NCI-H2196 (cell line): ENCODE data around the gene PANX3.
A peak's percentile ranks its signal among the peaks of the same experiment; 100 is the strongest.
"Not testable (repeated sequence)": the region's sequence is repeated elsewhere in the genome, so short reads cannot be mapped to it uniquely, and the experiment has no call there.

Source experiments
- DNase-seq: peaks from one replicate; lab custom pipeline; 2025; ENCODE audit not compliant: unreplicated experiment; lab: John Stamatoyannopoulos, UW

The PANX3 gene, protein sequence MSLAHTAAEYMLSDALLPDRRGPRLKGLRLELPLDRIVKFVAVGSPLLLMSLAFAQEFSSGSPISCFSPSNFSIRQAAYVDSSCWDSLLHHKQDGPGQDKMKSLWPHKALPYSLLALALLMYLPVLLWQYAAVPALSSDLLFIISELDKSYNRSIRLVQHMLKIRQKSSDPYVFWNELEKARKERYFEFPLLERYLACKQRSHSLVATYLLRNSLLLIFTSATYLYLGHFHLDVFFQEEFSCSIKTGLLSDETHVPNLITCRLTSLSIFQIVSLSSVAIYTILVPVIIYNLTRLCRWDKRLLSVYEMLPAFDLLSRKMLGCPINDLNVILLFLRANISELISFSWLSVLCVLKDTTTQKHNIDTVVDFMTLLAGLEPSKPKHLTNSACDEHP

DNA sequence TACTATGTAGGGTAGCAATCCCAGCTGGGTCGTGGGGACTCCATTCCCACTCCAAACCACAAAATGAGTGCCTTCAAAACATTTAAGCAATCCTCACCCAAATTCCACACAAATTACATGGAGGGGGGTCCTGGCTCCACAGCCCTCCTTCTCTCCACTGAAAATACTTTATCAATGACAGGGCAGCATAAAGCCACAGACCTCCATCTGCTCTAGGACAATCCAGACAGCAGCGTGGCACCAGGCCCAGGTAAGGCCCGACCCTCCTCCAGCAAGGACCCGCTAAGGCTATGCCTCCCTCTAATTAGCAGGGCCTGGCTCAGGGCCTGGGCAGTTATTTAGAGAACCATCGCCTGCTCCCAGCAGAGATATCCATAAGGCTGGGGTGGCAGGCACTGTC, at the start of gene PANX3:
Gene PANX3, plus strand, starts transcription at position 365 of the 400 bp plus-strand sequence. CDS start 129 bp downstream, outside the sequence.
- DNase-seq = no peak

DNA sequence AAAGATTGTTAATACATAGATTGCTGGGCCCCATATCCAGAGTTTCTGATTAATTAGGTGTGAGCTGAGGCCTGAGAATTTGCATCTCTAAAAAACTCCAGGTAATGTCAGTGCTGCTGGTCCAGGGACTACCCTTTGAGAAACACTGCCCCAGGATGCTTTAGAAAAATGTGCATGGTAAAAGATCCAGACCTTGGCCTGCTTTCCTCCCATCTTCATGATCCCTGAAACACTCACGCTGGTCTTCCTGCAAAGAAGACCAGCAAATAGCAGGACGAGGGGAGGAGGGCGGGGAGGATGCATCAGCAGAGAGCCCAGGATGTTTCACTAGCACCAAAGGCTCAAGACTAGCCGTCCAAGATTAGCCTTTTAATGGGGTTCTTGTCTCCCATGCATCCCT, 41.5 kb upstream of the PANX3 start, which contains the start of gene OR8A1:
Gene OR8A1, plus strand, starts transcription at position 301 of the 400 bp plus-strand sequence. CDS start 123 bp downstream, outside the sequence.
- no peak for DNase-seq

DNA sequence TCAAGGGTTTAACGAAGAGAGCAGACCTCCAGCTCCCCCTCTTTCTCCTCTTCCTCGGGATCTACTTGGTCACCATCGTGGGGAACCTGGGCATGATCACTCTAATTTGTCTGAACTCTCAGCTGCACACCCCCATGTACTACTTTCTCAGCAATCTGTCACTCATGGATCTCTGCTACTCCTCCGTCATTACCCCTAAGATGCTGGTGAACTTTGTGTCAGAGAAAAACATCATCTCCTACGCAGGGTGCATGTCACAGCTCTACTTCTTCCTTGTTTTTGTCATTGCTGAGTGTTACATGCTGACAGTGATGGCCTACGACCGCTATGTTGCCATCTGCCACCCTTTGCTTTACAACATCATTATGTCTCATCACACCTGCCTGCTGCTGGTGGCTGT, 41.1 kb upstream of the PANX3 start:
- DNase-seq = no peak

DNA sequence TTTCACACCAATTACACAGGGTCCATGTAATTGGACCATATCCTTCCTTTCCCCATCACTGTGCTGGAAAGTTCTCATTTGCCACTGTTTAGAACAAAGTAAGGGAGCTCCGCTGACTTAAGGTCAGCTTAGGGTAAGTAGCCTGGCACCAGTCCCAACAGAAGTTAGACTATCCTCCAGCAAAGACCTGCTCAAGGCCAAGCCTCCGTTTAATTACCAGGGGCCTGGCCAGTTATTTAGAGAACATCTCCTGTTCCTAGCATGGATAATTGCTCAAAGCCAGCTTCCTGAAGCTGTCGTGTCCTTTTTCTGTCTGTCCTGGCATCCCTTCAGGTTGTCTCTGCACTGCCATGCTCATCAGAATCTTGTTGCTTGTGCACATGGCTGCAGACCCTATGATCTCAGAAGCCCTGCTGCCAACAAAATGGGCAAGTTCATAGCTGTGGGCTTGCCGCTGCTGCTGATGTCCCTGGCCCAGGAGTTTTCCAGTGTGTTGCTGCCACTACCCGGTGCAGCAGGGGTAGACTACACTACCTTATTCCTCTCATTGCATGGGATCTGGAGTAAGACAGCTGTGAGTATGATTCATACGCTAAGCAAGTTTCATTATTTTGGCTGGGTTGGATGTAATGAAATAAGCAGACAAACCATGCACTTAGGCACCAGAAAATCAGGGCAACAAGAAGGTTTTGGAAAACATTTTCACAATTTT, 33.4 kb upstream of the PANX3 start:
- DNase-seq = no peak

DNA sequence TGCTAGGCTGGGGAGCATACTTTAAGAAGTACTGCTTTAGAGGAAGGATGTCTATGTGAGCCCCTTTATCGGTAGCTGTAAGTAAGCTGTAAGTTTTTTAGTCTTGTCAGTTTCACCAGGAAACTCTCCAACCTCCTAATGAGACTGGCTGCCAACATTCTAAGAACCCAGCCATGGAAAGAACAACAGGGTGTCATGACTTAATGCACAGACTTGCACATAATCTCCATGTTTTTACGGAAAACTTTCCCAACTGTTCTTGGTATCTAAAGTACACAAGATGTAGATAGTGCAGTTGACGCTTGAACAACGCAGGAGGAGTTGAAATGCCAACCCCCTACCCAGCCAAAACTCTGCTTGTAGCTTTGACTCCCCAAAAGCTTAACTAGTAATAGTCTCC, 32.5 kb upstream of the PANX3 start:
- DNase-seq = no peak

DNA sequence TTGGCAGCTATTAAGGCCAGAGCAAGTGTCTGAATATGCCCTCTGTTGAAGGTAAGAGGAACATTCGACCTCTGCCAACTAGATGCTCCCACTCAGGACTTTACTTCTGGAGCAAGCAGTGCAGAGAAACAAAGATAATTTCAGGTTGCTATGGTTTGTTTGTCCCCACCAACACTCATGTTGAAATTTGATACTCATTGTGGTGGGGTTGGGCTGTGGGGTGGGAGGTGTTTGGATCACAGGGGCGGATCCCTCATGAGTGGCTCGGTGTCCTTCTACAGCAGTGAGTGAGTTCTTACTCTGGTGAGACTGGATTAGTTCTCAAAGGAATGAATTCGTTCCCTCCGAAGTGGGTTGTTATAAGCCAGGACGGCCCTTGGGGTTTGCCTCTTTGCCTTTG, 29.4 kb upstream of the PANX3 start:
- DNase-seq = no peak

DNA sequence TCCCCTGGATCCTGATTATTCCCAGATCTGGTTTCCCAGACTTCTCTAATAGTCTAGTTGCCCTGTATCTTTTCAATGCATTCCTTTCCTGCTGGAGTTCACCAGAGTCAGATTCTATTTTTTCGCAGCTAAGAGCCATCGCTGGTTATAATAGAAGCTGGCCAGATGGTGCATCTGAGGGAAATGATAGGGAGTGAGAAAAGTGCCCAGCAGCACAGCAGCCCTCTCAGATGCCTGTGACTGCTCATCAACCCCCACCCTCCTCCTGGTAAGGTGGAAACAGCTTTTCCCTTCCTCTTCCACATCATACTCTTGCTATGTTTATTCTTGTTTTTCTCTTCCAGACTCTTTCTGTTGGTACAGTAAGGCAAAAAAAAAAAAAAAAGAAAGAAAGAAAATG, 28.7 kb upstream of the PANX3 start:
- no peak for DNase-seq

DNA sequence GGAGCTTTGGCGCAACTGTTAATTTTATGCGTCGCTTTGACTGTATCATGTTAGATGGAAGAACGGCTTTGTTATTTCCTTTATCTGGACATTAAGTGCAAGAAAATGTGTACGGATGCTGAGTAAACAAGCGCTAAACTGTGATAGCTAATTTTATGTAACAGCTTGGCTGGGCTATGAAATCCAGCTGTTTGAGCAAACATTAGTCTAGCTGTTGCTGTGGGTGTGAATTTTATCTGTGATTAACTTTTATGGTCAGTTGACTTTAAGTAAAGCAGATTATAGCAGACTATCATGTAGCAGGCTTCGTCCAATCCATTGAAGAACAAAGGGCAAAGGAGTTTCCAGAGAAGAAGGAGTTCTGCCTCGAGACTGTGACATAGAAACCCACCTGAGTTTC, 27.4 kb upstream of the PANX3 start:
- no peak for DNase-seq

DNA sequence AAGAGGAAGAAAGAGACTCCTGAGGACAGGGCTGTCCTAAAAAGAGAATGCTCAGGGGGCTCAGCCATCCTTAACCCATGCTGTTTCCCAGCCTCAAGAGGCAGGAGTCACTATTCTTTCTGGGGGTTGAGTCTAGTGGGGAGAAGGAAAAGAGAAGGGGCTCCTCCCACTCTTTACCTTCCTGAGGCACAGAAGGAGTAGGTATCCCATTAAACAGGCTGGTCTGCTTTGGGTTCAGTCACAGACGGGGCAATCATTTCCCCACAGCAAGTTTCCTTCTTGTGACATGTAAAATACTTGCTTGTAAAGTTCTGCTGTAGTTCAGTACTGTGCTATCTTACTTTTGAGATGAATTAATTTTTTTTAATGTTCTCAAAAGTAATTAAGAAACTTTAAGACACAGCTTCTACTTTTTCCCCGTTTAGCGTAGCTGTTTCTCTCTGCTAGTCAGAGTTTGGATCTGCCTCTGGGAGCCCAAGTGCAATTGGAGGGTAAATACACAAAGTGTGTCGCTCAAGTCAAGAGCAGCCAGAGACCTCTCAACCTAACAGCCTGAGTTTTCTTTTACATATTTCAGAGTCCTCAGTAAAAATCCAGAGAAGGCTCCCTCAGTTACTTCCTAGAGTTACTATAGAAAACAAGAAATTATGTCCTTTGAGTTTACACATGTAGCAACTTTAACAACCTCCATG, 26.4 kb upstream of the PANX3 start:
- DNase-seq = no peak

DNA sequence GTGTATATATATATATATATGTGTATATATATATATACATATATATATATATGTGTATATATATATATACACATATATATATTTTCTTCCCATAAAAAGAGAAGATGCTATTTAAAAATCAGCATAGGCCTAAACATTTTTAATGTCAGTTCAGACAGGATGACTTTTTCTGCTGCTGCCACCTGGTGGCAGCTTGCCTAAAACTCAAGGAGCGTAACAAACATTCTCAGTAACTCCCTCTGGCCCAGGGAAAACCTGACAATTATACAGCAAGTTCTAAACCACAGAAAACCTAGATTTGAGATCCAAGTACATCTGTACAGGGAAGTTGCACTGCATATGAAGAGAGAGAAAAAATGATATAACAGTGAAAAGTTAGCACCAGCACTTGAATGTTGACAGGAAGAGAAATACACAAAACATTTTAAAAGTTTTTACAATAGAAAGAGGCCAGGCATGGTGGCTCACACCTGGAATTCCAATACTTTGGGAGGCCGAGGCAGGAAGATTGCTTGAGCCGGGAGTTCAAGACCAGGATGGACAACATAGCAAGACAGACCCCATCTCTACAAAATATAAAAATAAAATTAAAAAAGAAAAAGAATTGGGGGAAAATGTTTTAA, 24.9 kb upstream of the PANX3 start:
- peak; percentile 58 for DNase-seq

DNA sequence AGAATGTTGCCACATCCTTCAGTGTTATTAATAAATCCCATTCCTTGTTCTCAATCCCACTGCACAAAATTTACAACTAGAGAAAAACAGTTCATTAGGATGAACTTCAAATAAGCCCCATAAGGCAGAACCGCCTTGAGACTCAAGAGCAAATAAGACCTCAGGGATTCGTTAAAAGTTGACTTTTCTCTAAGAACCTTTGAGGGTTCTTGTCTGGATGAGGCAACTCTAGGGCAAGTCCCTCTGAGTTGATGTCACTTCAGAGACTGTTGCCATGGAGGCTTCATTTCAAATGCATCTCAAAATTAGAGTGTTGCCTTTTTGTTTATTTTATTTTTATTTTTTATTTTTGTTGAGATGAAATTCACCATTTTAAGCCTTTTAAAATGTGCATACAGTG, 19.8 kb upstream of the PANX3 start:
- no peak for DNase-seq

DNA sequence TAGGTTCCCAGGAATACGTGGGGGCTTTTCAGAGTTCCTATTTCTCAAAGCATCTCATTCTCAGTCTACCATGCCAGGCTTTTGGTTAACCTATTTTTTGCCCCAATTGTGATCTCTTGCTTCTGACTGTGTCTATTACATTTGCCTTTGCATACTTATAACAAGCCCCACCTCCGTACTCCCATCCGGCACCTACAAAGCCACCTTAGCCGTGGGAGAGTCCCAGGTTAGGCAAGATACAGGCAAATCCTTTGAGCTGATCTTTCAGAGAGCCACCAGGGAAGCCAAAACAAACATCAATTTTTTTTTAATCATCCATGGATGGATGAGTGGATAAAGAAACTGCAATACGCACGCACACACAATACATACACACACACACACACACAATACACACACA, 18.6 kb upstream of the PANX3 start:
- no peak for DNase-seq

DNA sequence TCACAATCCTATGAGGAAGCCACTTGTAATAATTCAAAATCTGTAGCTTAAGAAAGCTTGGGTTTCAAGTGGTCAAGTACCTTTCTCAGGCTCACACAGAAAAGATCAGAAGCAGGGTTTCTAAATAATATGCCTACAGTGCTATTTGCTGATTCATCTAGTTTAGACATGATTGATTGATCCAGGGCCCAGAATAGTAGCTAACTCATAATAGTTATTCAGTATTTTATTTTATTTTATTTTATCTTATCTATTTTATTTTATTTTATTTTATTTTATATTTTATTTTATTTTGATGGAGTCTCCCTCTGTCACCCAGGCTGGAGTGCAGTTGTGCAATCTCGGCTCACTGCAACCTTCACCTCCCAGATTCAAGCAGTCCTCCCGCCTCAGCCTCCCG, 15.9 kb upstream of the PANX3 start:
- no peak for DNase-seq

DNA sequence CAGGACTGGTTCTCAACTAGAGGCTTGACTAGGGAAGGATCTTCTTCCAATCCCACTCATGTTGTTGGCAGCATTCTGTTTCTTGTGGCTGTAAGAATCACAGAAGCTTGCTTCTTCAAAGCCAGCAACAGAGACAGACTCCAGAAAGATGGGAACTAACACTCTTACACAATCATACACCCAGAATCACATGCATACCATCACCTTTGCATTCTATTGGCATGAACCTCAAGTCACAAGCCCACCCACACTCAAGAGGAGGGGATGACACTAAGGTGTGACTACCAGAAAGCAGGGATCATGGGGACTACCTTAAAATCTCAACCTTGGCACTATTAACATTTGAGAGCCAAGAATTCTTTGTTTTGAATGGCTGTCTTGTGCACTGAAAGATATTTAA, 13.6 kb upstream of the PANX3 start:
- DNase-seq = no peak

DNA sequence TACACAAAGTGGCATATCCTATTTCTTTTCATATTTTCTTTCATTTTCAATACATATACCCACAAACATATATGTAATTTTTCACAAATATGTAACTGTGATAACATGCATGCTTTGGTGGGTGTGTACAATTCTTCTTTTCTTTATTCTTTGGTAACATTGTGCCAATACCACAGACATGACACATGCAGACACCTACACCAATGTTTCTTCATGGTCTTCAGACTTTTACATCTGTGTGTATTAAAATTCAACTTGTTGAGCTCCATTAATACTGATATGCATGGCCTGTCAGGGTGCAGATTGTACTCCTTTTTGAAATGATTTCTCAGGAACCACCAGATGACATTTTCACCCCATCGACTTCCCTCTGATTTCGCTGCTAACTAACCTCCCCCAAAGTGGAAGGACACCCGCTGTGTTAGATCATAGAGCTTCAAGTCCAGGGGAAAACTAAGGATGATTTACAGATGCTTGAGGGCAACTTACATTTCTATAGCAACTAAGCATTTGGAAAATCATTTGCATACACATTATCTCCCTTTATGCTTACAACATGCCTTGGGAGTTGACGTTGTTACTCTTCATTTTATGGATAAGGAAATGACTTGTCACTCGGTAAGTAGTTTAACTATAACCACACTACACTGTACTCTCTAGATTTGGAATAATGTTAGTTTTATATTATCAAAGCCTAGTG, 10.5 kb upstream of the PANX3 start:
- no peak for DNase-seq

DNA sequence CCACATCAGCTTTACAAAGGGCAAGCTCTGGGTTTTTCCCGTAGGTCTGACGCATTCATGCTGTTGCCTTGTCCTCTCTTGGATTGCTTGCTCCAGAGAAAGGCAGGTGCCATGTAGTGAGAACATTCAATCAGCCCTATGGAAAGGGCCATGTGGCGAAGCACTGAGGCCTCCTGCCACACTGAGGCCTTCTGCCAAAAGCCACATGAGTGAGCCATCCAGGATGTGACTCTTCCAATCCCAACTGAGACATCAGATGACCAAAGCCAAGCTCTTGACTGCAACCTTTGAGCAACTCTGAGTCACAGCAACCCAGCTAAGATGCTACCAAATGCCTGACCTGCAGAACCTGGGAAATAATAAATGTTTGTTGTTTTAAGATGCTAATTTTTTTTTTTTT, 9.0 kb upstream of the PANX3 start:
- no peak for DNase-seq

DNA sequence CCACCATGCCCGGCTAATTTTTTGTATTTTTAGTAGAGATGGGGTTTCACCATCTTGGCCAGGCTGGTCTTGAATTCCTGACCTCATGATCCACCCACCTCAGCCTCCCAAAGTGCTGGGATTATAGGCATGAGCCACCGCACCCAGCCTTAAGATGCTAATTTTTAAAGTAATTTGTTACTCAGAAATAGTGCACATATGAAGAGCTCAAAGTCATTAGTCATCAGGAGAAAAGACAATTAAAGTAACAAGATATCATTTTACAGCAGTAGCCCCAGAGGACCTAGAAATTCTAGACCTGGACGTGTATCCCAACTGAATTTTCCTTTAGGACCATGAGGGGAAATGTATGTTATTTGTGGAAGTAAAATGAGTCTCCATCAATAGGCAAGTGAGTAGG, 8.5 kb upstream of the PANX3 start:
- not testable (repeated sequence) for DNase-seq

DNA sequence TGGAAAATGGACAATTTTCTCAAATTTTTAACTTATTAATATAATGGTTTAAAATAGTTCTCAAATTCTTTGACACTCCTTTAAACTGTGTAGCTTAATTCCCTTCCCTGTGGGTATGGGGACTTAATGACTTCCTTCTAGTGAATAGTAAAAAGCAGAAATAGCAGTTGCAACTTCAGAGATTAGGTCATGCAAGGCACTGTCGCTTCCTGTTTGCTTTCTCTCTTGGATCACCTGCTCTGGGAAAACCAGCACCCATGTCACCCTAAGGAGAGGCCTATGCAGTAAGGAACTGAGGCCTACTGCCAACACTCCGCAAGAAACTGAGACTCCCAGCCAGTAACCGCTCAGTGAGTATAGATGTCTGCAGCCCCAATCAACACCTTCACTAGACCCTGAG, 5.5 kb upstream of the PANX3 start:
- no peak for DNase-seq

DNA sequence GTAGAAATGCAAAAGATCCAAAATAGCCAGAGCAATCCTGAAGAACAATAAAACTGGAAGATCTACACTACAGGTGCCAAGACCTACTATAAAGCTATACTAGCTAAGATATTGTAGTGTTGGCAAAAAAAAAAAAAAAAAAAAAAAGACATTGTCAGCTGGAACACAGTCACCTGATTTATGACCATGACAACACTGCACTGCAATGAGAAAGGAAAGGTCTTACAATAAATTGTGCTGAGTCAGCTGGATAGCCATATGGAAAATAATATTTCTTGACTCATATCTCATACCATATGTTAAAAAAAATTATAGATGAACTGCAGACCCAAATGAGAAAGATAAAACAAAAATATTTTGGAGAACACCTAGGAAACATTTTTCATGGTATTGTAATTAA, 3.1 kb upstream of the PANX3 start:
- DNase-seq = no peak

DNA sequence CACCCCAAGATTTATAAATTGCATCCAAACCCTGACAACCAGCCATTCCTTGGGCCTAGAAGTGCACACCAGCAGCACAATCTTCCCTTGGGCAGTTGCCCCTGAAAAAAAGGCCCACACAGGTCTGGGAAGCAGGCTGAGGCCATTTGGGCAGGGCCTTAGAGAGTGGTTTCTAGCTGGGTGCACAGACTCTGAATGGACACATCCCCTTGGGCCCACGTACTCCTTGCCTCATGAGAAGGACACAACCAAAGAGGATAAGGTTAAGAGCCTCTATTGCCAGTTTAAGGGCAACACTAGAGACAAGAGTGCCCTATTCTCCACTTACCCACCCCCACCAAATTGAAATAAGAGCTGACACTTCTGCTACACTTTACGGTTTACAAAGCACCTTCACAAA, 933 bp upstream of the PANX3 start:
- DNase-seq = no peak

DNA sequence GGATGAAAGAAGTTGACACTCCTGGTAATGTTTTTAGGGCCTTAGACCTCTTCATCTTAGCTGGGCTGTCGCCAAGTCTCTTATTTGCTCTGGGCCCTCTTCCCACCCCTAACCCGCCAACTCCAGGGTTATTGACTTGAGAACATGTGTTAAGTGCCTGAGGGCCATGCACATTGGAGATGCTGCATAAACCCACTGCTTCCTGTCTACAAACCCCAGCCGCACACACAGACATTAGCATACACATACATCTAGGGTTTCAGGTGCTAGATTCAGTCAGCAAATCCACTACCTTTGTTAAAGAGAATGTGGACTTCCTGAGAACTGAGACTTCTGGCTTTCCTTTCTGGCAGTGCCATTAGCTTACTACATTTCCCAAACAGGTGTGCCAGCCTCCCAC, 817 bp downstream of the PANX3 start:
- no peak for DNase-seq
